ENCODE measurements around the gene ACTR3C.

DNA sequence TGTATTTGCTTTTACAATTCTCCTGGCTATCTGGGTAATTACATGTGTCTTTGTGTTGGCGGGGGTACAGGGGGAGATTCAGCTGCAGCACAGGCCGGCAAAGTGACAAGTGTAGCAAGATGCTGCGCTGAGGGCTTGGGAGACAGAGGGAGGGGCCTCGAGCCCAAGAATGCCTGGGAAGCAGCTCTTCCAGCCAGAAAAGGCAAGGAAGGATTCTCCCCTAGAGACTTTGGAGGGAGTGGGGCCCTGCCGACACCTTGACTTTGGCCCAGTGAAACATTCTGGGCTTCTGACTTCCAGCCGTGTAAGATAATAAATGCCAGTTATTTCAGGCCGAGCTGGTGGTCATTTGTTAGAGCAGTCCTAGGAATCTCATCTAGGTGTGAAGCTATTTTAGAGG lies 38.1 kb upstream of the ACTR3C start:
- TF ChIP-seq PPARA (CRISPR knock-in tag; IDR thresholded peaks at IDR 0.05; ENCODE audit: borderline replicate concordance) (no peak), ZNF8 (CRISPR knock-in tag; IDR thresholded peaks at IDR 0.05) (no peak), RARB (CRISPR knock-in tag; IDR thresholded peaks at IDR 0.05) (no peak), TOX (CRISPR knock-in tag; IDR thresholded peaks at IDR 0.05; ENCODE audit: borderline replicate concordance) (no peak), ZFP30 (CRISPR knock-in tag; IDR thresholded peaks at IDR 0.05) (no peak), ISL1 (CRISPR knock-in tag; IDR thresholded peaks at IDR 0.05) (no peak), ZC3H10 (CRISPR knock-in tag; IDR thresholded peaks at IDR 0.05) (no peak), GLIS3 (CRISPR knock-in tag; IDR thresholded peaks at IDR 0.05) (no peak), ZFP3 (CRISPR knock-in tag; IDR thresholded peaks at IDR 0.05) (no peak), BACH2 (CRISPR knock-in tag; IDR thresholded peaks at IDR 0.05; ENCODE audit: borderline replicate concordance) (no peak), CSDC2 (CRISPR knock-in tag; IDR thresholded peaks at IDR 0.05) (no peak)
- TF ChIP-seq, protein P1, sequence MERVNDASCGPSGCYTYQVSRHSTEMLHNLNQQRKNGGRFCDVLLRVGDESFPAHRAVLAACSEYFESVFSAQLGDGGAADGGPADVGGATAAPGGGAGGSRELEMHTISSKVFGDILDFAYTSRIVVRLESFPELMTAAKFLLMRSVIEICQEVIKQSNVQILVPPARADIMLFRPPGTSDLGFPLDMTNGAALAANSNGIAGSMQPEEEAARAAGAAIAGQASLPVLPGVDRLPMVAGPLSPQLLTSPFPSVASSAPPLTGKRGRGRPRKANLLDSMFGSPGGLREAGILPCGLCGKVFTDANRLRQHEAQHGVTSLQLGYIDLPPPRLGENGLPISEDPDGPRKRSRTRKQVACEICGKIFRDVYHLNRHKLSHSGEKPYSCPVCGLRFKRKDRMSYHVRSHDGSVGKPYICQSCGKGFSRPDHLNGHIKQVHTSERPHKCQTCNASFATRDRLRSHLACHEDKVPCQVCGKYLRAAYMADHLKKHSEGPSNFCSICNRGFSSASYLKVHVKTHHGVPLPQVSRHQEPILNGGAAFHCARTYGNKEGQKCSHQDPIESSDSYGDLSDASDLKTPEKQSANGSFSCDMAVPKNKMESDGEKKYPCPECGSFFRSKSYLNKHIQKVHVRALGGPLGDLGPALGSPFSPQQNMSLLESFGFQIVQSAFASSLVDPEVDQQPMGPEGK (CRISPR knock-in tag; IDR thresholded peaks at IDR 0.05; ENCODE audit: borderline replicate concordance) = no peak
- TF ChIP-seq, protein P2, sequence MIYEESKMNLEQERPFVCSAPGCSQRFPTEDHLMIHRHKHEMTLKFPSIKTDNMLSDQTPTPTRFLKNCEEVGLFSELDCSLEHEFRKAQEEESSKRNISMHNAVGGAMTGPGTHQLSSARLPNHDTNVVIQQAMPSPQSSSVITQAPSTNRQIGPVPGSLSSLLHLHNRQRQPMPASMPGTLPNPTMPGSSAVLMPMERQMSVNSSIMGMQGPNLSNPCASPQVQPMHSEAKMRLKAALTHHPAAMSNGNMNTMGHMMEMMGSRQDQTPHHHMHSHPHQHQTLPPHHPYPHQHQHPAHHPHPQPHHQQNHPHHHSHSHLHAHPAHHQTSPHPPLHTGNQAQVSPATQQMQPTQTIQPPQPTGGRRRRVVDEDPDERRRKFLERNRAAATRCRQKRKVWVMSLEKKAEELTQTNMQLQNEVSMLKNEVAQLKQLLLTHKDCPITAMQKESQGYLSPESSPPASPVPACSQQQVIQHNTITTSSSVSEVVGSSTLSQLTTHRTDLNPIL (CRISPR knock-in tag; IDR thresholded peaks at IDR 0.05; ENCODE audit: low read depth) = no peak
